CD4-positive, CD25-positive, alpha-beta regulatory T cell (primary cell): Measurements from ENCODE around the gene XPNPEP2. TPM values are rescaled to one million over a fixed set of nuclear protein-coding genes. Genes with fewer than 3 reads are reported as not detected.

ENCODE experiments used
- ATAC-seq, 2 donors: fragments of 150-1000 bp; cut with Tn5 transposase; one replicate each; pipeline ENCODE4 v1.10.0; 2021; ENCODE audit warnings: low read depth in 2 of 2, moderate number of reproducible peaks in 2 of 2, moderate library complexity in 1 of 2
- DNase-seq, 3 donors: peaks; one replicate each; pipeline versions ENCODE4 v3.0.0 to v3.0.0-alpha.2; 2012 to 2022; ENCODE audit warnings: mixed read lengths in 1 of 3
- H3K27ac ChIP-seq: one replicate; pipeline ENCODE4 v1.7.0; 2013; ENCODE audit warnings: mild to moderate bottlenecking, low read length; ENCODE audit not compliant: insufficient read depth, poor library complexity, severe bottlenecking
- H3K27me3 ChIP-seq: one replicate; pipeline ENCODE4 v1.7.0; 2013; ENCODE audit warnings: low read length; ENCODE audit not compliant: control insufficient read depth, insufficient read depth
- H3K36me3 ChIP-seq: one replicate; pipeline ENCODE4 v1.7.0; 2013; ENCODE audit warnings: mild to moderate bottlenecking, low read length, moderate library complexity; ENCODE audit not compliant: control insufficient read depth, insufficient read depth
- H3K4me1 ChIP-seq: 2 replicates; pipeline ENCODE4 v1.7.0; 2013; ENCODE audit warnings: mild to moderate bottlenecking, low read length; ENCODE audit not compliant: insufficient read depth, control insufficient read depth, poor library complexity, severe bottlenecking
- H3K4me3 ChIP-seq: one replicate; pipeline ENCODE4 v1.7.0; 2013; ENCODE audit warnings: low read depth, mild to moderate bottlenecking, low read length, moderate library complexity
- H3K9me3 ChIP-seq, 2 experiments: 1 replicate in 1 of 2; 2 replicates in 1 of 2; pipeline ENCODE4 v1.7.0; 2013; ENCODE audit warnings: low read length in 2 of 2, mild to moderate bottlenecking in 1 of 2, moderate library complexity in 1 of 2; ENCODE audit not compliant: control insufficient read depth in 2 of 2
- H3K27ac Mint-ChIP-seq, 3 donors: one replicate each; pipeline ENCODE4 v1.8.0; 2020 to 2022; ENCODE audit warnings: mild to moderate bottlenecking in 3 of 3, mixed read lengths in 3 of 3, moderate library complexity in 2 of 3
- H3K27me3 Mint-ChIP-seq: one replicate; pipeline ENCODE4 v1.8.0; 2022; ENCODE audit warnings: mild to moderate bottlenecking, mixed read lengths
- H3K36me3 Mint-ChIP-seq: one replicate; pipeline ENCODE4 v1.8.0; 2020; ENCODE audit warnings: mixed read lengths
- H3K4me1 Mint-ChIP-seq, 4 donors: one replicate each; pipeline ENCODE4 v1.8.0; 2020 to 2022; ENCODE audit warnings: mixed read lengths in 4 of 4, mild to moderate bottlenecking in 1 of 4
- H3K4me3 Mint-ChIP-seq, 4 donors: one replicate each; pipeline ENCODE4 v1.8.0; 2020 to 2022; ENCODE audit warnings: mild to moderate bottlenecking in 4 of 4, mixed read lengths in 4 of 4, moderate library complexity in 3 of 4
- H3K9me3 Mint-ChIP-seq, 7 donors: one replicate each; pipeline ENCODE4 v1.8.0; 2020 to 2022; ENCODE audit warnings: mixed read lengths in 7 of 7, mild to moderate bottlenecking in 3 of 7, moderate library complexity in 2 of 7
- polyA plus RNA-seq, 4 donors: library from polyadenylated mRNA; unstranded; fragments of 300-500 nt; fragmentation: Illumina TruSeq; gene quantifications; one replicate each; pipeline ENCODE4 v1.2.3, GENCODE V29; 2021
- total RNA-seq: library from RNA; stranded (reverse); gene quantifications from one replicate; pipeline ENCODE4 v1.2.3, GENCODE V29; 2022

Gene XPNPEP2
- total and polyA plus RNA-seq, 5 donors from 2014 or later, result 0.17 to 0.99 (median 0.63) TPM

- DNase-seq (peak in 1 of 3 donors; percentile 38), ATAC-seq (no peak)
- Histone ChIP-seq H3K27me3 (no peaks in the 10 kb centered on the region), H3K4me3 (no peak overlapping the region), H3K36me3 (no peaks in the 10 kb centered on the region), H3K9me3 (no peaks in the 10 kb centered on the region), H3K4me1 (peaks cover 47% of the 10 kb centered on the region), H3K27ac (no peak overlapping the region)
- peaks cover 0 to 1% (median 0%) of the 10 kb centered on the region in 7 donors for H3K9me3 Mint-ChIP-seq
- peaks cover 0 to 59% (median 22%) of the 10 kb centered on the region in 4 donors for H3K4me1 Mint-ChIP-seq
- H3K4me3 Mint-ChIP-seq, result peak overlapping the region in 3 of 4 donors; percentile 56 to 65 (median 57)
- H3K36me3 Mint-ChIP-seq, result no peaks in the 10 kb centered on the region
- H3K27ac Mint-ChIP-seq, result peak overlapping the region; percentile 30 to 97 (median 46)
- no peaks in the 10 kb centered on the region for H3K27me3 Mint-ChIP-seq
Measured at GRCh38 chrX:129754056-129755024, 15.6 kb downstream of the XPNPEP2 start.

GRCh38 chrX:129755779-129756650 lies 17.2 kb downstream of the XPNPEP2 start:
- peak overlapping the region; percentile 32 for H3K4me3 ChIP-seq

DNA sequence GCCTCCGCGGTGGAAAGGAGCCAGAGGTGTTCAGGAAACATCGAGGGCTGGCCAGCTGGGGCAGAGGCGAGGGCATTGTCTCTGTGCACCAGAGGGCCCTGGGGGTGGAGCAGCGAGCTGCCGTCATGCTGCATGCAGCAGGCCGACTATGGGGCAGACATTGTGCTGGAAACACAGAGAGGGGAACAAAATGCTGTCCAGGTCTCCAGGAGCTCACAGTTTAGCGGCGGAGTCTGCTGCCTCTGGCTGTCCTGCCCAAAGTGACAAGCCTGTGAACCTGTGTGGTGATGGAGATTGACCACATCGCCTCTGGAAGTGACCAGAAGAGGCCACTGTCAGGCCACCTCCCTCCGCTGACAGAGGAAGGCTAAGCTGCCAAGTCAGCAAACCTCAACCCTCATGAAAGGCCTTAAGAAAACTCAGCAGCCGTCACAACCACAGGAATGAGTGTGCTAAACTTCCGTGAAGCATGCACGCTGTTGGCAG lies 20.8 kb downstream of the XPNPEP2 start:
- ATAC-seq, result peak; percentile 79
- no peaks in the 10 kb centered on the region for H3K27me3 Mint-ChIP-seq
- H3K27ac Mint-ChIP-seq, result peak overlapping the region; percentile 80 to 91 (median 91)
- peaks cover 6 to 74% (median 23%) of the 10 kb centered on the region in 4 donors for H3K4me1 Mint-ChIP-seq
- H3K9me3 Mint-ChIP-seq, result peaks cover 0 to 1% (median 0%) of the 10 kb centered on the region in 7 donors
- H3K4me3 Mint-ChIP-seq, result peak overlapping the region; percentile 21 to 91 (median 62)
- H3K36me3 Mint-ChIP-seq, result peaks cover 3% of the 10 kb centered on the region
- no peaks in the 10 kb centered on the region for H3K27me3 ChIP-seq
- peaks cover 61% of the 10 kb centered on the region for H3K4me1 ChIP-seq
- H3K36me3 ChIP-seq, result no peaks in the 10 kb centered on the region
- H3K27ac ChIP-seq, result peak overlapping the region; percentile 66
- H3K4me3 ChIP-seq, result no peak overlapping the region
- peak; percentile 24 to 88 (median 66) for DNase-seq
- no peaks in the 10 kb centered on the region for H3K9me3 ChIP-seq

More at GRCh38 chrX:129755779-129756650, 17.2 kb downstream of the XPNPEP2 start:
- DNase-seq, result peak in 1 of 3 donors; percentile 84
- Mint-ChIP-seq H3K27ac (peak overlapping the region; percentile 74 to 87 (median 85)), H3K4me3 (peak overlapping the region; percentile 56 to 83 (median 68)), H3K36me3 (no peaks in the 10 kb centered on the region), H3K4me1 (peaks cover 6 to 75% (median 33%) of the 10 kb centered on the region in 4 donors), H3K9me3 (peaks cover 0 to 1% (median 0%) of the 10 kb centered on the region in 7 donors), H3K27me3 (no peaks in the 10 kb centered on the region)
- ATAC-seq, result peak; percentile 52 to 72
- Histone ChIP-seq H3K27ac (peak overlapping the region; percentile 61), H3K36me3 (no peaks in the 10 kb centered on the region), H3K4me1 (peaks cover 63% of the 10 kb centered on the region), H3K27me3 (no peaks in the 10 kb centered on the region), H3K9me3 (no peaks in the 10 kb centered on the region)

GRCh38 chrX:129760155-129760554 lies 21.4 kb downstream of the XPNPEP2 start:
- peaks cover 55% of the 10 kb centered on the region for H3K4me1 ChIP-seq
- no peaks in the 10 kb centered on the region for H3K27me3 ChIP-seq
- Mint-ChIP-seq H3K9me3 (peaks cover 0 to 1% (median 0%) of the 10 kb centered on the region in 7 donors), H3K4me1 (peaks cover 6 to 69% (median 23%) of the 10 kb centered on the region in 4 donors), H3K27me3 (no peaks in the 10 kb centered on the region), H3K4me3 (peak overlapping the region in 3 of 4 donors; percentile 53 to 91 (median 66)), H3K27ac (peak overlapping the region; percentile 80 to 91 (median 91)), H3K36me3 (peaks cover 3% of the 10 kb centered on the region)
- no peak overlapping the region for H3K4me3 ChIP-seq
- no peaks in the 10 kb centered on the region for H3K36me3 ChIP-seq
- no peaks in the 10 kb centered on the region for H3K9me3 ChIP-seq
- DNase-seq (no peak), ATAC-seq (peak in 1 of 2 donors; percentile 4)
- peak overlapping the region; percentile 66 for H3K27ac ChIP-seq

GRCh38 chrX:129760981-129761380 lies 22.2 kb downstream of the XPNPEP2 start:
- peak overlapping the region in 2 of 3 donors; percentile 80 for H3K27ac Mint-ChIP-seq
- H3K4me3 Mint-ChIP-seq, result peak overlapping the region in 1 of 4 donors; percentile 91
- peaks cover 3% of the 10 kb centered on the region for H3K36me3 Mint-ChIP-seq
- Histone ChIP-seq H3K36me3 (no peaks in the 10 kb centered on the region), H3K27ac (peak overlapping the region; percentile 66), H3K4me3 (no peak overlapping the region), H3K4me1 (peaks cover 47% of the 10 kb centered on the region), H3K9me3 (no peaks in the 10 kb centered on the region), H3K27me3 (no peaks in the 10 kb centered on the region)
- peaks cover 0 to 1% (median 0%) of the 10 kb centered on the region in 7 donors for H3K9me3 Mint-ChIP-seq
- no peak for ATAC-seq
- DNase-seq, result no peak
- H3K4me1 Mint-ChIP-seq, result peaks cover 6 to 61% (median 24%) of the 10 kb centered on the region in 4 donors
- no peaks in the 10 kb centered on the region for H3K27me3 Mint-ChIP-seq

- no peak for ATAC-seq
- H3K27me3 ChIP-seq, result no peaks in the 10 kb centered on the region
- H3K4me1 ChIP-seq, result peaks cover 41% of the 10 kb centered on the region
- Mint-ChIP-seq H3K9me3 (no peaks in the 10 kb centered on the region), H3K27me3 (no peaks in the 10 kb centered on the region), H3K4me1 (peaks cover 6 to 57% (median 23%) of the 10 kb centered on the region in 4 donors), H3K27ac (peak overlapping the region in 1 of 3 donors; percentile 76), H3K36me3 (peaks cover 4% of the 10 kb centered on the region), H3K4me3 (peak overlapping the region in 1 of 4 donors; percentile 39)
- H3K27ac ChIP-seq, result no peak overlapping the region
- H3K9me3 ChIP-seq, result no peaks in the 10 kb centered on the region
- DNase-seq, result no peak
- no peaks in the 10 kb centered on the region for H3K36me3 ChIP-seq
- no peak overlapping the region for H3K4me3 ChIP-seq
Measured at GRCh38 chrX:129761596-129761995, 22.8 kb downstream of the XPNPEP2 start.

GRCh38 chrX:129762448-129762847 lies 23.7 kb downstream of the XPNPEP2 start:
- Mint-ChIP-seq H3K27ac (peak overlapping the region in 1 of 3 donors; percentile 76), H3K36me3 (peaks cover 6% of the 10 kb centered on the region), H3K4me3 (no peak overlapping the region), H3K4me1 (peaks cover 6 to 55% (median 24%) of the 10 kb centered on the region in 4 donors), H3K9me3 (no peaks in the 10 kb centered on the region), H3K27me3 (no peaks in the 10 kb centered on the region)
- H3K4me3 ChIP-seq, result no peak overlapping the region
- no peak overlapping the region for H3K27ac ChIP-seq
- no peak for ATAC-seq
- DNase-seq, result no peak
- peaks cover 45% of the 10 kb centered on the region for H3K4me1 ChIP-seq
- H3K36me3 ChIP-seq, result no peaks in the 10 kb centered on the region
- H3K9me3 ChIP-seq, result no peaks in the 10 kb centered on the region
- no peaks in the 10 kb centered on the region for H3K27me3 ChIP-seq
